Measurements from ENCODE around the gene EYS.

DNA sequence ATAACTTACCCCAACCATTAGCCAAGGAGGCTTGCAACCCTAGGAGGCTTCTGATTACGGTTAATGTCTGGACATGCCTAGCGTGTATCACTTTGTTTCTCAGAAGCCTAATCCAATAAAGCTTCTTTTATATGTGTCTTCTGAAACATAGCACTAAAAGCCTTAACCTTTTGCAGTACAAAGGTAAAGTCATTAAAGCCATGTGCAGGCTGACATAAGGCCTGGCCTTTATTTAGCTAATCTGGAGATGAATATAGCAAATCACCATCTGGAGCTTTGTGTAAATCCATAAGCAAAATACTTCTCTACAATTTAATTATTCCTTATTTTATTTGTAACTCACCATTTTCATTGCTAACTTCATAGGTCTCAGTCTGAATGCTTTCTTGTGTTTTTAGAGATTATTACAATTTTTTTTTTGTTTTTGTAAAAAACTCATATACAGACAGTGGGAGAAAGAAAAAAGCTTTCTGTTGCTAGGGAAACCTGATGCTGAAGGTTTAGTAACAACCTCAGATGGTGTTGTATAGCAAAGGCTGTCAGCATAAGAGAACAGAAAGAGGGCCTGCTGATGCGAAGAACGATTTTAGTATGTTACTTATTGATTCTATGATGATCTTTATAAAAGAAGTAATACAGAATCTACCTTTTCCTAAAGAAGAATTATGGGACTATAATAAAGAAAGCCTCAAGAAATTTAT lies at the start of gene EYS:
- TF ChIP-seq, protein P1, sequence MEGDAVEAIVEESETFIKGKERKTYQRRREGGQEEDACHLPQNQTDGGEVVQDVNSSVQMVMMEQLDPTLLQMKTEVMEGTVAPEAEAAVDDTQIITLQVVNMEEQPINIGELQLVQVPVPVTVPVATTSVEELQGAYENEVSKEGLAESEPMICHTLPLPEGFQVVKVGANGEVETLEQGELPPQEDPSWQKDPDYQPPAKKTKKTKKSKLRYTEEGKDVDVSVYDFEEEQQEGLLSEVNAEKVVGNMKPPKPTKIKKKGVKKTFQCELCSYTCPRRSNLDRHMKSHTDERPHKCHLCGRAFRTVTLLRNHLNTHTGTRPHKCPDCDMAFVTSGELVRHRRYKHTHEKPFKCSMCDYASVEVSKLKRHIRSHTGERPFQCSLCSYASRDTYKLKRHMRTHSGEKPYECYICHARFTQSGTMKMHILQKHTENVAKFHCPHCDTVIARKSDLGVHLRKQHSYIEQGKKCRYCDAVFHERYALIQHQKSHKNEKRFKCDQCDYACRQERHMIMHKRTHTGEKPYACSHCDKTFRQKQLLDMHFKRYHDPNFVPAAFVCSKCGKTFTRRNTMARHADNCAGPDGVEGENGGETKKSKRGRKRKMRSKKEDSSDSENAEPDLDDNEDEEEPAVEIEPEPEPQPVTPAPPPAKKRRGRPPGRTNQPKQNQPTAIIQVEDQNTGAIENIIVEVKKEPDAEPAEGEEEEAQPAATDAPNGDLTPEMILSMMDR (conservative IDR thresholded peaks at IDR 0.05), result no peak
- TF ChIP-seq ZFX (IDR thresholded peaks at IDR 0.05), result no peak

Data from C4-2B (cell line).